ENCODE results near the gene TTLL5.

TTLL5 gene

DNA sequence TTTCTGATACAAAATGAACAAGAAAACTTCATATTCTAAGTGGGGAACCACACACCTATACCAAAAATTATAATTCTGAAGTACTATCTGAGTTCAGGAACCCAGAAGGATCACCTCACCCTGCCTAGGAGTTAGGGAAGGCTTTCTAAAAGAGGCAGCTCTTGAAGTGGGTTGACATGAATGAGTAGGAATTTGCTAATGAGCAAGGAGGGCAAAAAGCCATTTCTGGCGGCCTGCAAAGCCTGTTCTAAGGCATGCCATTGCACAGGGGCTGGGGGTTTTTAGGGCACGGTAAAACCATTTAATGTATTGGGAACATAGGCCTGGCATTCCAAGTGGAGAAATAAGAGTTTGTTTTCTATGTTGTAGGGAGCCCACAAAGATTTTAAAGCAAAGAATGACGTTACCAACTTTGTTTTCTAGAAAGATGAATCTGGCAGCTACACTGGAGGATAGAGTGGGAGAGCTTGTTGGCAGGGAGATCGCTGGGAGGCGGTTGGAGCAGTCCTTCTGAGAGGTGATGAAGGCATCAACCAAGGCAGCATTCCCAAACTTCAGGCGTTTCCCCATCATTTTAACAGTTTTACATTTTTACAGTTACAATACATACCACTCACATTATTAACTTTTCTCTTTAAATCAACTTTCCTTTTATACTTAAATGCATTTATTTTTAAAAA is 338.6 kb downstream of the TTLL5 start:
- no peak overlapping the region for H3K56ac ChIP-seq (ENCODE audit: low read length)
- no peak overlapping the region for H3K27ac ChIP-seq (ENCODE audit: low read depth, low read length)
- no peaks in the 10 kb centered on the region for H3K4me1 ChIP-seq (ENCODE audit: control insufficient read depth, low read depth, low read length)
- H3K36me3 ChIP-seq (ENCODE audit: control insufficient read depth, insufficient read depth, low read length): no peaks in the 10 kb centered on the region
- H3K18ac ChIP-seq (ENCODE audit: low read length): no peak overlapping the region
- H2AK5ac ChIP-seq (ENCODE audit: low read length): no peak overlapping the region
- H3K23ac ChIP-seq (ENCODE audit: low read length): no peak overlapping the region
- H3K9ac ChIP-seq (ENCODE audit: low read length): no peak overlapping the region
- H4K8ac ChIP-seq (ENCODE audit: low read depth, low read length): no peak overlapping the region
- no peak overlapping the region for H4K5ac ChIP-seq (ENCODE audit: low read length)
- H2BK15ac ChIP-seq (replicated peaks; ENCODE audit: low read depth): no peak overlapping the region
- H3K79me2 ChIP-seq (ENCODE audit: control insufficient read depth, insufficient read depth, low read length): no peaks in the 10 kb centered on the region
- no CpG with 5 or more reads among the region's 6 CpGs for WGBS (ENCODE audit: extremely low coverage, insufficient coverage, low lambda C conversion rate)
- no peak overlapping the region for H3K4me3 ChIP-seq (ENCODE audit: low read length)
- DNase-seq: no peak
- no peaks in the 10 kb centered on the region for H3K27me3 ChIP-seq (ENCODE audit: insufficient read depth, low read length, poor library complexity)
- no peaks in the 10 kb centered on the region for H3K79me1 ChIP-seq (ENCODE audit: low read length)
- H2BK5ac ChIP-seq (ENCODE audit: low read length): no peak overlapping the region
- H3K4me2 ChIP-seq (ENCODE audit: low read length): no peak overlapping the region
- no peak overlapping the region for H2BK120ac ChIP-seq (ENCODE audit: low read depth, low read length)
- H3K4ac ChIP-seq (ENCODE audit: low read depth, low read length): no peak overlapping the region

- H3K9ac ChIP-seq (ENCODE audit: low read length): no peak overlapping the region
- no peak overlapping the region for H2BK120ac ChIP-seq (ENCODE audit: low read depth, low read length)
- H3K18ac ChIP-seq (ENCODE audit: low read length): no peak overlapping the region
- no peak overlapping the region for H3K4me3 ChIP-seq (ENCODE audit: low read length)
- H4K8ac ChIP-seq (ENCODE audit: low read depth, low read length): no peak overlapping the region
- no peaks in the 10 kb centered on the region for H3K4me1 ChIP-seq (ENCODE audit: control insufficient read depth, low read depth, low read length)
- H3K4me2 ChIP-seq (ENCODE audit: low read length): no peak overlapping the region
- H3K56ac ChIP-seq (ENCODE audit: low read length): no peak overlapping the region
- no peak overlapping the region for H3K4ac ChIP-seq (ENCODE audit: low read depth, low read length)
- no CpG with 5 or more reads among the region's 1 CpG for WGBS (ENCODE audit: extremely low coverage, insufficient coverage, low lambda C conversion rate)
- H3K79me1 ChIP-seq (ENCODE audit: low read length): no peaks in the 10 kb centered on the region
- no peaks in the 10 kb centered on the region for H3K36me3 ChIP-seq (ENCODE audit: control insufficient read depth, insufficient read depth, low read length)
- no peak overlapping the region for H2BK5ac ChIP-seq (ENCODE audit: low read length)
- DNase-seq: no peak
- no peak overlapping the region for H4K5ac ChIP-seq (ENCODE audit: low read length)
- H3K27ac ChIP-seq (ENCODE audit: low read depth, low read length): no peak overlapping the region
- H3K79me2 ChIP-seq (ENCODE audit: control insufficient read depth, insufficient read depth, low read length): no peaks in the 10 kb centered on the region
- no peak overlapping the region for H2BK15ac ChIP-seq (replicated peaks; ENCODE audit: low read depth)
- H2AK5ac ChIP-seq (ENCODE audit: low read length): no peak overlapping the region
- H3K23ac ChIP-seq (ENCODE audit: low read length): no peak overlapping the region
- no peaks in the 10 kb centered on the region for H3K27me3 ChIP-seq (ENCODE audit: insufficient read depth, low read length, poor library complexity)
Measured at GRCh38 chr14:76002383-76002782, 341.3 kb downstream of the TTLL5 start.

Data from mesendoderm (in vitro differentiated cells).